Stomach (tissue), 4 donors: ENCODE data around the gene BCORL1.
A peak's percentile ranks its signal among the peaks of the same experiment; 100 is the strongest.

ENCODE experiments used
- EP300 ChIP-seq: sonication (generic); formaldehyde crosslinking; IDR thresholded peaks from one replicate; pipeline ENCODE4 v1.6.1; 2017; ENCODE audit warnings: antibody characterized with exemption
- POLR2A ChIP-seq, 4 donors: fragments of 450-650 bp; IDR thresholded peaks; one replicate each; pipeline ENCODE4 v1.6.1; 2016; ENCODE audit warnings: antibody characterized with exemption in 4 of 4, control low read depth in 2 of 4, mild to moderate bottlenecking in 1 of 4, moderate library complexity in 1 of 4
- POLR2AphosphoS5 ChIP-seq, 3 donors: sonication (generic); formaldehyde crosslinking; IDR thresholded peaks; one replicate each; pipeline ENCODE4 v1.6.1; 2016; ENCODE audit warnings: antibody characterized with exemption in 3 of 3
- TF ChIP-seq, protein P1 (sequence below), 7 experiments: fragments of 450-650 bp in 4 of 7; fragments of 200-600 bp in 3 of 7; sonication (generic) in 3 of 7; IDR thresholded peaks; one replicate each; pipeline ENCODE4 v1.5.1; 2016 to 2019; ENCODE audit warnings: antibody characterized with exemption in 7 of 7, control low read depth in 2 of 7, mild to moderate bottlenecking in 1 of 7

DNA sequence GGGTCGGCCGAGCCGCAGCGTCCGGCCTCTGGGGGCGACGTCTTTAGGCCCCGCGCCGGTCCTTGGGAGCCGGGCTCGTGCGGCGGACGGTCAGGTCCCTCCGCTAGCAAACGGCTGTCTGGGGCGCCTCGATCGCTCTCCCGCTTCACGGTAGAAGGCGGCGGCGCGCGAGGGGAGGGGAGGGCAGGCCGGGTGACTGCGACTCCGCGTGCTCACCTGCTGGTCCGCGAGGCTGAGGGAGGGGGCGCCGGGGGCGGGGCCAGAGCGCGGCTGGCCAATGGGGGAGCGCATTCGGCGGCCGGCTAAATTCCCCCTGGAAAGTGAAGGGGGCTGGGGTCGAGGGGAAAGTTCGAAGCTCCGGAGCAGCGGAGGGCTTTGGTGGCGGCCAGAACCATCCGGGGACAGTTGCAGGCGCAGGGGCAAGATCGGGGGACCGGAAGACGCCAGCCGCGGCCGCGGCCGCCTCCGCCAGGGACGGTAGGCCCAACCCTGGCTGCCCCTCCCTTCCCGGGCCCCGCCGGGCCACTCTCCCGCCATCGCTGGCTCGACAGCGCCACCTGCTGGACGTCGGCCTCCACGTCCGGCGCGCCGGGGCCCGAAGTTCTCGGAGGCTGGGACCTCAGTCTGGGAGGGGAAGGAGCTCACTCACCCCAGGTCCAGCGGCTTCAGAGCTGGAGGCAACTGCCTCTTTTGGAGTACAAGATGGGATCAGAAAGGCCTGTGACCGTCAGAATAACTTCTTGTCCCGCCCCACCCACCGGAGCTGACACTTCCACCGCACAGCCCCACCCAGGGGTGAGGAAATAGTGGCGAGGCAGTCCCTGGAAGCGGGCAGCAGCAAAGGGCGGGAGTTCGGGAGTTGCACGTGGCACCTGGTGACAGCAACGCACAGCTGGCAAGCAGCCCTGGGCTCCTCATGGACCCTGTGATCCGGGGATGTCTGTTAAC lies 78.0 kb downstream of the BCORL1 start:
- TF ChIP-seq POLR2A (IDR thresholded peaks at IDR 0.05): no peak
- TF ChIP-seq, protein P1, sequence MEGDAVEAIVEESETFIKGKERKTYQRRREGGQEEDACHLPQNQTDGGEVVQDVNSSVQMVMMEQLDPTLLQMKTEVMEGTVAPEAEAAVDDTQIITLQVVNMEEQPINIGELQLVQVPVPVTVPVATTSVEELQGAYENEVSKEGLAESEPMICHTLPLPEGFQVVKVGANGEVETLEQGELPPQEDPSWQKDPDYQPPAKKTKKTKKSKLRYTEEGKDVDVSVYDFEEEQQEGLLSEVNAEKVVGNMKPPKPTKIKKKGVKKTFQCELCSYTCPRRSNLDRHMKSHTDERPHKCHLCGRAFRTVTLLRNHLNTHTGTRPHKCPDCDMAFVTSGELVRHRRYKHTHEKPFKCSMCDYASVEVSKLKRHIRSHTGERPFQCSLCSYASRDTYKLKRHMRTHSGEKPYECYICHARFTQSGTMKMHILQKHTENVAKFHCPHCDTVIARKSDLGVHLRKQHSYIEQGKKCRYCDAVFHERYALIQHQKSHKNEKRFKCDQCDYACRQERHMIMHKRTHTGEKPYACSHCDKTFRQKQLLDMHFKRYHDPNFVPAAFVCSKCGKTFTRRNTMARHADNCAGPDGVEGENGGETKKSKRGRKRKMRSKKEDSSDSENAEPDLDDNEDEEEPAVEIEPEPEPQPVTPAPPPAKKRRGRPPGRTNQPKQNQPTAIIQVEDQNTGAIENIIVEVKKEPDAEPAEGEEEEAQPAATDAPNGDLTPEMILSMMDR (IDR thresholded peaks at IDR 0.05): peak in 5 of 7 experiments; percentile 61 to 90 (median 78)
- TF ChIP-seq EP300: no peak
- TF ChIP-seq POLR2AphosphoS5 (IDR thresholded peaks at IDR 0.05): peak in 1 of 3 donors; percentile 55
